Left lung (tissue), 10 donors: ENCODE measurements around the gene CDC34. TPM values are rescaled to one million over a fixed set of nuclear protein-coding genes. Genes with fewer than 3 reads are reported as not detected.

Source experiments
- ATAC-seq: fragments of 200-7000 bp; cut with Tn5 transposase; one replicate; pipeline ENCODE4 v1.9.1; 2020; ENCODE audit warnings: moderate library complexity
- DNase-seq, 4 donors: peaks; one replicate each; pipeline ENCODE4 v3.0.0-alpha.2; 2013 to 2020
- H3K27ac ChIP-seq, 2 donors: fragments of 200-600 bp; sonication (generic) in 1 of 2; one replicate each; pipeline versions ENCODE4 v1.5.0 to v1.8.0; 2020 to 2021
- H3K27me3 ChIP-seq, 2 donors: fragments of 200-600 bp; sonication (generic) in 1 of 2; one replicate each; pipeline versions ENCODE4 v1.5.0 to v1.8.0; 2020 to 2021
- H3K36me3 ChIP-seq, 2 donors: fragments of 200-600 bp; sonication (generic) in 1 of 2; one replicate each; pipeline versions ENCODE4 v1.5.0 to v1.8.0; 2020 to 2021
- H3K4me1 ChIP-seq, 2 donors: fragments of 200-600 bp; one replicate each; pipeline ENCODE4 v1.8.0; 2021
- H3K4me3 ChIP-seq, 2 donors: fragments of 200-600 bp; sonication (generic) in 1 of 2; one replicate each; pipeline versions ENCODE4 v1.5.0 to v1.8.0; 2020 to 2021; ENCODE audit warnings: mild to moderate bottlenecking in 1 of 2
- H3K9me3 ChIP-seq, 2 donors: fragments of 200-600 bp; sonication (generic) in 1 of 2; one replicate each; pipeline versions ENCODE4 v1.5.0 to v1.8.0; 2020 to 2021
- intact Hi-C, 2 donors: fragments of 100-400 bp; cut with DNase I; formaldehyde crosslinking; loops; one replicate each; pipeline versions ENCODE4 v1.11.2 to v1.14.2; 2022
- polyA plus RNA-seq, 6 donors: library from polyadenylated mRNA; unstranded; fragments of 120-200 nt; gene quantifications; one replicate each; pipeline ENCODE4 v1.2.1, GENCODE V29; 2013; ENCODE audit not compliant: insufficient read length in 6 of 6
- total RNA-seq, 2 donors: library from RNA; stranded (reverse); fragmentation: NEBNext Ultra II Directional; extraction: Animal tissue kit (Norgen Biotek cat#: 25700); gene quantifications; one replicate each; pipeline ENCODE4 v1.2.1, GENCODE V29; 2021
- TF ChIP-seq, protein P1 (sequence below), 2 donors: fragments of 200-600 bp; sonication (generic) in 1 of 2; IDR thresholded peaks; one replicate each; pipeline versions ENCODE4 v1.5.0 to v1.8.0; 2021; ENCODE audit warnings: antibody characterized with exemption in 2 of 2
- donor health status: DM: no; HTN: yes; CAD: no.
- donor health status: DM: no; HTN: no; CAD: no.

CDC34 gene
- total and polyA plus RNA-seq, 8 donors, result 42.7 to 62.3 (median 55.0) TPM

DNA sequence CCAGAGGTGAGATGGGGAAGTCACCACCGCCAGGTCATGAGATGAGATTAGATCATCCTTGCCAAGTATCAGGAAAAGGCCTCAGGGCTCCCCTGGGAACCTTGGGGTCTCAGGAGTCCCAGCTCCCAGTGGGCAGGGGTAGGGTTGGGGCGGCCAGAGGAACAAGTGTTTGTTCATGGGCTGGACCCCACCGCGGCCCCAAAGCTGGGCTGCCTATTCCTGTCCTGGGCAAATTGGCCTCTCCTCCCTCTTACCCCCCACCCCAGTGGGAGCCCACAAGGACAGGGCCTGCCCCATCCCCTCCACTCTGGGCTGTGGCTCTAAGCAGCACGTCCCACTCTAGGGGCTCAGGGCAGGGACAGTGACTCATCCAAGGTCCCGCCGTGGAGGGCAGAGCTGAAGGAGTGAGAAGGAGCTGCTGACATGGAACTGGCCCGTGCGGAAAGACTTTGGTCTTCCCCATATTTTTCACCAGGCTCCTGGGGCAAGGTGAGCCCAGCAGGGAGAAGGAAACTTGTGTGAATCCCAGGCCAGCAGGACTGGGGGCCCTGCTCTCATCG, 54.1 kb downstream of the CDC34 start:
- peaks cover 0 to 26% of the 10 kb centered on the region in 2 donors for H3K4me1 ChIP-seq
- peaks cover 0 to 29% of the 10 kb centered on the region in 2 donors for H3K36me3 ChIP-seq
- peak in 1 of 4 donors; percentile 61 for DNase-seq
- peaks cover 21 to 59% of the 10 kb centered on the region in 2 donors for H3K27me3 ChIP-seq
- H3K4me3 ChIP-seq, result no peak overlapping the region
- H3K9me3 ChIP-seq, result no peaks in the 10 kb centered on the region
- TF ChIP-seq, protein P1, sequence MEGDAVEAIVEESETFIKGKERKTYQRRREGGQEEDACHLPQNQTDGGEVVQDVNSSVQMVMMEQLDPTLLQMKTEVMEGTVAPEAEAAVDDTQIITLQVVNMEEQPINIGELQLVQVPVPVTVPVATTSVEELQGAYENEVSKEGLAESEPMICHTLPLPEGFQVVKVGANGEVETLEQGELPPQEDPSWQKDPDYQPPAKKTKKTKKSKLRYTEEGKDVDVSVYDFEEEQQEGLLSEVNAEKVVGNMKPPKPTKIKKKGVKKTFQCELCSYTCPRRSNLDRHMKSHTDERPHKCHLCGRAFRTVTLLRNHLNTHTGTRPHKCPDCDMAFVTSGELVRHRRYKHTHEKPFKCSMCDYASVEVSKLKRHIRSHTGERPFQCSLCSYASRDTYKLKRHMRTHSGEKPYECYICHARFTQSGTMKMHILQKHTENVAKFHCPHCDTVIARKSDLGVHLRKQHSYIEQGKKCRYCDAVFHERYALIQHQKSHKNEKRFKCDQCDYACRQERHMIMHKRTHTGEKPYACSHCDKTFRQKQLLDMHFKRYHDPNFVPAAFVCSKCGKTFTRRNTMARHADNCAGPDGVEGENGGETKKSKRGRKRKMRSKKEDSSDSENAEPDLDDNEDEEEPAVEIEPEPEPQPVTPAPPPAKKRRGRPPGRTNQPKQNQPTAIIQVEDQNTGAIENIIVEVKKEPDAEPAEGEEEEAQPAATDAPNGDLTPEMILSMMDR (IDR thresholded peaks at IDR 0.05), result no peak
- no peak for ATAC-seq
- no peak overlapping the region for H3K27ac ChIP-seq
- intact Hi-C loops, result no loop called here

DNA sequence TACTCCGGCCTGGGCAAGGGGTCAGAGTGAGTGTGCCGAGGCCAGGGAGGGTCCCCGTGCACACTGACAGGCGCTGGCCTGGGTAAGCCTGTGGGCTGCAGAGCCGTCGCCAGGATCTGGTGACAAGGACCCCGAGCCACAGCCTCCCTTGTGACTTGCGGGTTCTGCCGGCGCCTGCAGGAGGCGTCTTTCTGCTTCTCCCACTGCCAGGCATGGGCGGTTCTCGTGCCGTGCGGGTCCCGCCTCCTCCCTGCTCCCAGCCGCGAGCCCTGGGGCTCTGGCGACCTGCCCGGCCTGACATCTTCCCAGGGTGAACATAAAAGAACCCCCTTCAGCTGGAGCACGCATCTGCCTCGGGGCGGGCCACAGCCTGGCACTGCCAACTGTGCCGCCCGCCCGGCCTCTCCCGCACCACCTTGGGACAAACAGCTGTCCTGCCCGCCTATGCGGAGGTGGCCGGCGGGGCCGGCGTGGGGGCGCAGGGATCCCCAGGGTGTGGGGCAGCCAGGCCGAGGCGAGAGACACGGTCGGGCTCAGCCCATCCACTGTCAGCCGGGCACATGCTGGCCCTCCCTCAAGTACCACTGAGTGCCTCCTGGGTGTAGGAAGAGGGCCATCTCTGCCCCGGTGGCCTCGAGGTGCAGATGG, 56.7 kb downstream of the CDC34 start:
- ATAC-seq (peak; percentile 41), DNase-seq (peak in 3 of 4 donors; percentile 57 to 80 (median 76))
- H3K27ac ChIP-seq, result no peak overlapping the region
- TF ChIP-seq, protein P1 (IDR thresholded peaks at IDR 0.05), result peak; percentile 20 to 23
- H3K9me3 ChIP-seq, result no peaks in the 10 kb centered on the region
- intact Hi-C loops, result no loop called here
- H3K36me3 ChIP-seq, result peaks cover 0 to 4% of the 10 kb centered on the region in 2 donors
- H3K4me3 ChIP-seq, result no peak overlapping the region
- peaks cover 33 to 85% of the 10 kb centered on the region in 2 donors for H3K27me3 ChIP-seq
- H3K4me1 ChIP-seq, result peaks cover 0 to 29% of the 10 kb centered on the region in 2 donors

DNA sequence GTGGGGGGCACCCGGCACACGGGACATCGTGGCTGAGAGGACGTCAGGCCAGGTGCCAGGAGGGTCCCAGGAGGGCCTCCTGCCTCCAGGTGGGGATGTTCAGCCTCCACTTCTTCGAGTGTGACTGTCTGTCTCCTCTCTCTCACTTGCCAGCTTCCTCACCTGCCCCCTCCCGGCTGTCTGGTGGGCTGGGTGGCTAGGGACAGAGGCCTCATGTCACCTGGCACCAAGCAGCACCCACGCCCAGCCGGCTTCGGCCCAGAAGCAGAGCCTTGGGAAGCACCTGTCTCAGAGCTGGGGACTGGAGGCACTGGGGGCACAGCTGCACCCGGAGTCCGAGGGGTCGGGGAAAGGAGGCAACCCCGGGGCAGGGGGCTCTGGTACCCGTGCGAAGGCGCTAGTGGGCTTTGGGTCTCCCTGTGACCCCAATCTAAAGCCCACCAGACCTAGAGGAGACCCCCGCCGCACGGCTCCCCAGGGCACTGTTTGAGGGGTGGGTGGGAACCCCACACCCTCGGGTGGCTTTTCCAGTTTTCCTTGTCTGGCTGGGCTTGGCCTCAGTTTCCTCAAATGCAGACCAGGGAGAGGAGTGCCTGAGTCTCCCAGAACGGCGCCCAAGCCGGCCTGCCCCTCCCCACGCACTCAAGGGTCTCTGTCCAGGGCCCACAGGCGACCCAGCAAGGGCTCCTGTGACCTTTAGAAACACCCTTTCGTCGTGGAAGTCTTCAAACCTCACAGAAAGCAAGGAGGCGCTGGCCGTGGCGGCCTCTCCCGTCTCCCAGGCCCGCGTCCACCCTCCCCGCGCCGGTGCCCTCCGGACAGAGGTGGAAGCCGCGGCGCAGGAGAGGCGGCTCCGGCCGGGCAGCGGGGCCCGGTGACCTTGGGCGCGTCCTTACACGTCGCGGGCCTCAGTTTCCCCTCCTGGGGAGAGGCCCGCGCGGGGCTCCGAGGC, 57.5 kb downstream of the CDC34 start:
- ATAC-seq (no peak), DNase-seq (peak in 1 of 4 donors; percentile 76)
- Histone ChIP-seq H3K27ac (no peak overlapping the region), H3K4me1 (peaks cover 0 to 26% of the 10 kb centered on the region in 2 donors), H3K4me3 (no peak overlapping the region), H3K27me3 (peaks cover 33 to 93% of the 10 kb centered on the region in 2 donors), H3K9me3 (no peaks in the 10 kb centered on the region), H3K36me3 (no peaks in the 10 kb centered on the region)
- intact Hi-C loops, result no loop called here
- TF ChIP-seq, protein P1 (IDR thresholded peaks at IDR 0.05), result no peak

DNA sequence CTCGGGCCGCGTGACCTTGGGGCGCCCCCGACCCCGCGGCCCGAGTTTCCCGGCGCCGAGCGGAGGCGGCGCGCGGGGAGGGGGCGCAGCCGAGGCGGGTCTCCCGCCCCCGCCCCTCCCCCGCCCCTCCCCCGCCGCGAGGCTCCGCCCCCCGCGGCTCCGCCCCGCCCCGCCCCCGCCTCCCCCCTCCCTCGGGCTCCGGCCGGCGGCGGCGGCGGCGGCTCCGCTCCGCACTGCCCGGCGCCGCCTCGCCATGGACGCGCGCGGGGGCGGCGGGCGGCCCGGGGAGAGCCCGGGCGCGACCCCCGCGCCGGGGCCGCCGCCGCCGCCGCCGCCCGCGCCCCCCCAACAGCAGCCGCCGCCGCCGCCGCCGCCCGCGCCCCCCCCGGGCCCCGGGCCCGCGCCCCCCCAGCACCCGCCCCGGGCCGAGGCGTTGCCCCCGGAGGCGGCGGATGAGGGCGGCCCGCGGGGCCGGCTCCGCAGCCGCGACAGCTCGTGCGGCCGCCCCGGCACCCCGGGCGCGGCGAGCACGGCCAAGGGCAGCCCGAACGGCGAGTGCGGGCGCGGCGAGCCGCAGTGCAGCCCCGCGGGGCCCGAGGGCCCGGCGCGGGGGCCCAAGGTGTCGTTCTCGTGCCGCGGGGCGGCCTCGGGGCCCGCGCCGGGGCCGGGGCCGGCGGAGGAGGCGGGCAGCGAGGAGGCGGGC, 58.3 kb downstream of the CDC34 start, which contains the start of gene HCN2:
Gene HCN2 (plus strand): TSS at position 189 of the 703 bp plus-strand sequence. CDS start 65 bp downstream, at position 254.
- ATAC-seq (no peak), DNase-seq (no peak)
- no peaks in the 10 kb centered on the region for H3K36me3 ChIP-seq
- H3K27ac ChIP-seq, result no peak within 1 kb of the TSS
- intact Hi-C loops, result no loop called here
- TF ChIP-seq, protein P1 (IDR thresholded peaks at IDR 0.05), result no peak
- no peaks in the 10 kb centered on the region for H3K9me3 ChIP-seq
- peaks cover 33 to 94% of the 10 kb centered on the region in 2 donors for H3K27me3 ChIP-seq
- no peak within 1 kb of the TSS for H3K4me3 ChIP-seq
- H3K4me1 ChIP-seq, result peaks cover 0 to 21% of the 10 kb centered on the region in 2 donors
